Measurements from ENCODE around the gene MAST4.
A peak's percentile ranks its signal among the peaks of the same experiment; 100 is the strongest.

The MAST4 gene

GRCh38 chr5:67059744-67060490 is 463.7 kb downstream of the MAST4 start:
- no peaks in the 10 kb centered on the region for H3K27me3 ChIP-seq (ENCODE audit: control insufficient read depth, insufficient read depth, low read length)
- peak overlapping the region; percentile 62 for H3K27ac ChIP-seq (ENCODE audit: low read depth, low read length)
- H3K9ac ChIP-seq (ENCODE audit: low read depth, low read length) = no peak overlapping the region
- no peak overlapping the region for H3K4me3 ChIP-seq (ENCODE audit: low read depth, low read length)
- no peaks in the 10 kb centered on the region for H3K9me3 ChIP-seq (ENCODE audit: control insufficient read depth, insufficient read depth, low read length)
- H3K36me3 ChIP-seq (ENCODE audit: control insufficient read depth, insufficient read depth, low read length) = no peaks in the 10 kb centered on the region
- H3K4me1 ChIP-seq (ENCODE audit: control insufficient read depth, insufficient read depth, low read length) = peaks cover 21% of the 10 kb centered on the region

GRCh38 chr5:67061511-67061910 is 465.3 kb downstream of the MAST4 start:
- Histone ChIP-seq H3K27ac (ENCODE audit: low read depth, low read length) (no peak overlapping the region), H3K4me3 (ENCODE audit: low read depth, low read length) (no peak overlapping the region)

GRCh38 chr5:67063055-67063454 is 466.9 kb downstream of the MAST4 start:
- no peak overlapping the region for H3K4me3 ChIP-seq (ENCODE audit: low read depth, low read length)
- no peak overlapping the region for H3K9ac ChIP-seq (ENCODE audit: low read depth, low read length)
- no peaks in the 10 kb centered on the region for H3K27me3 ChIP-seq (ENCODE audit: control insufficient read depth, insufficient read depth, low read length)
- H3K36me3 ChIP-seq (ENCODE audit: control insufficient read depth, insufficient read depth, low read length) = no peaks in the 10 kb centered on the region
- peaks cover 24% of the 10 kb centered on the region for H3K4me1 ChIP-seq (ENCODE audit: control insufficient read depth, insufficient read depth, low read length)
- H3K27ac ChIP-seq (ENCODE audit: low read depth, low read length) = no peak overlapping the region
- H3K9me3 ChIP-seq (ENCODE audit: control insufficient read depth, insufficient read depth, low read length) = no peaks in the 10 kb centered on the region

More at GRCh38 chr5:67061511-67061910, 465.3 kb downstream of the MAST4 start:
- no peaks in the 10 kb centered on the region for H3K27me3 ChIP-seq (ENCODE audit: control insufficient read depth, insufficient read depth, low read length)
- no peak overlapping the region for H3K9ac ChIP-seq (ENCODE audit: low read depth, low read length)
- H3K9me3 ChIP-seq (ENCODE audit: control insufficient read depth, insufficient read depth, low read length) = no peaks in the 10 kb centered on the region
- H3K36me3 ChIP-seq (ENCODE audit: control insufficient read depth, insufficient read depth, low read length) = no peaks in the 10 kb centered on the region
- peaks cover 24% of the 10 kb centered on the region for H3K4me1 ChIP-seq (ENCODE audit: control insufficient read depth, insufficient read depth, low read length)

- Histone ChIP-seq H3K4me3 (ENCODE audit: low read depth, low read length) (no peak overlapping the region), H3K9ac (ENCODE audit: low read depth, low read length) (no peak overlapping the region), H3K4me1 (ENCODE audit: control insufficient read depth, insufficient read depth, low read length) (peaks cover 22% of the 10 kb centered on the region), H3K9me3 (ENCODE audit: control insufficient read depth, insufficient read depth, low read length) (no peaks in the 10 kb centered on the region), H3K36me3 (ENCODE audit: control insufficient read depth, insufficient read depth, low read length) (no peaks in the 10 kb centered on the region), H3K27me3 (ENCODE audit: control insufficient read depth, insufficient read depth, low read length) (no peaks in the 10 kb centered on the region), H3K27ac (ENCODE audit: low read depth, low read length) (no peak overlapping the region)
Measured at GRCh38 chr5:67063791-67064190, 467.6 kb downstream of the MAST4 start.

GRCh38 chr5:67065237-67065636 is 469.0 kb downstream of the MAST4 start:
- Histone ChIP-seq H3K4me1 (ENCODE audit: control insufficient read depth, insufficient read depth, low read length) (peaks cover 17% of the 10 kb centered on the region), H3K27me3 (ENCODE audit: control insufficient read depth, insufficient read depth, low read length) (no peaks in the 10 kb centered on the region), H3K4me3 (ENCODE audit: low read depth, low read length) (no peak overlapping the region), H3K9ac (ENCODE audit: low read depth, low read length) (no peak overlapping the region), H3K36me3 (ENCODE audit: control insufficient read depth, insufficient read depth, low read length) (no peaks in the 10 kb centered on the region), H3K9me3 (ENCODE audit: control insufficient read depth, insufficient read depth, low read length) (no peaks in the 10 kb centered on the region), H3K27ac (ENCODE audit: low read depth, low read length) (no peak overlapping the region)

GRCh38 chr5:67065696-67066095 is 469.5 kb downstream of the MAST4 start:
- Histone ChIP-seq H3K36me3 (ENCODE audit: control insufficient read depth, insufficient read depth, low read length) (no peaks in the 10 kb centered on the region), H3K27ac (ENCODE audit: low read depth, low read length) (no peak overlapping the region), H3K4me1 (ENCODE audit: control insufficient read depth, insufficient read depth, low read length) (peaks cover 16% of the 10 kb centered on the region), H3K9ac (ENCODE audit: low read depth, low read length) (no peak overlapping the region), H3K4me3 (ENCODE audit: low read depth, low read length) (no peak overlapping the region), H3K9me3 (ENCODE audit: control insufficient read depth, insufficient read depth, low read length) (no peaks in the 10 kb centered on the region), H3K27me3 (ENCODE audit: control insufficient read depth, insufficient read depth, low read length) (no peaks in the 10 kb centered on the region)

GRCh38 chr5:67066815-67067214 is 470.6 kb downstream of the MAST4 start:
- no peak overlapping the region for H3K27ac ChIP-seq (ENCODE audit: low read depth, low read length)
- H3K4me1 ChIP-seq (ENCODE audit: control insufficient read depth, insufficient read depth, low read length) = peaks cover 16% of the 10 kb centered on the region
- no peak overlapping the region for H3K9ac ChIP-seq (ENCODE audit: low read depth, low read length)
- H3K27me3 ChIP-seq (ENCODE audit: control insufficient read depth, insufficient read depth, low read length) = no peaks in the 10 kb centered on the region
- H3K36me3 ChIP-seq (ENCODE audit: control insufficient read depth, insufficient read depth, low read length) = no peaks in the 10 kb centered on the region
- no peaks in the 10 kb centered on the region for H3K9me3 ChIP-seq (ENCODE audit: control insufficient read depth, insufficient read depth, low read length)
- no peak overlapping the region for H3K4me3 ChIP-seq (ENCODE audit: low read depth, low read length)

GRCh38 chr5:67073045-67073680 is 477.0 kb downstream of the MAST4 start:
- Histone ChIP-seq H3K4me3 (ENCODE audit: low read depth, low read length) (no peak overlapping the region), H3K4me1 (ENCODE audit: control insufficient read depth, insufficient read depth, low read length) (peaks cover 13% of the 10 kb centered on the region), H3K27me3 (ENCODE audit: control insufficient read depth, insufficient read depth, low read length) (no peaks in the 10 kb centered on the region), H3K36me3 (ENCODE audit: control insufficient read depth, insufficient read depth, low read length) (no peaks in the 10 kb centered on the region), H3K9me3 (ENCODE audit: control insufficient read depth, insufficient read depth, low read length) (no peaks in the 10 kb centered on the region), H3K27ac (ENCODE audit: low read depth, low read length) (no peak overlapping the region), H3K9ac (ENCODE audit: low read depth, low read length) (no peak overlapping the region)

- no peaks in the 10 kb centered on the region for H3K4me1 ChIP-seq (ENCODE audit: control insufficient read depth, insufficient read depth, low read length)
- no peaks in the 10 kb centered on the region for H3K27me3 ChIP-seq (ENCODE audit: control insufficient read depth, insufficient read depth, low read length)
- H3K36me3 ChIP-seq (ENCODE audit: control insufficient read depth, insufficient read depth, low read length) = no peaks in the 10 kb centered on the region
Measured at GRCh38 chr5:67077296-67077695, 481.1 kb downstream of the MAST4 start.

GRCh38 chr5:67081261-67081660 is 485.1 kb downstream of the MAST4 start:
- no peak overlapping the region for H3K9ac ChIP-seq (ENCODE audit: low read depth, low read length)
- H3K9me3 ChIP-seq (ENCODE audit: control insufficient read depth, insufficient read depth, low read length) = no peaks in the 10 kb centered on the region
- no peak overlapping the region for H3K4me3 ChIP-seq (ENCODE audit: low read depth, low read length)
- no peaks in the 10 kb centered on the region for H3K36me3 ChIP-seq (ENCODE audit: control insufficient read depth, insufficient read depth, low read length)
- no peaks in the 10 kb centered on the region for H3K4me1 ChIP-seq (ENCODE audit: control insufficient read depth, insufficient read depth, low read length)
- no peaks in the 10 kb centered on the region for H3K27me3 ChIP-seq (ENCODE audit: control insufficient read depth, insufficient read depth, low read length)
- no peak overlapping the region for H3K27ac ChIP-seq (ENCODE audit: low read depth, low read length)

More at GRCh38 chr5:67077296-67077695, 481.1 kb downstream of the MAST4 start:
- no peak overlapping the region for H3K27ac ChIP-seq (ENCODE audit: low read depth, low read length)
- no peak overlapping the region for H3K4me3 ChIP-seq (ENCODE audit: low read depth, low read length)
- H3K9ac ChIP-seq (ENCODE audit: low read depth, low read length) = no peak overlapping the region
- H3K9me3 ChIP-seq (ENCODE audit: control insufficient read depth, insufficient read depth, low read length) = no peaks in the 10 kb centered on the region

GRCh38 chr5:67082941-67083340 is 486.7 kb downstream of the MAST4 start:
- no peaks in the 10 kb centered on the region for H3K36me3 ChIP-seq (ENCODE audit: control insufficient read depth, insufficient read depth, low read length)
- H3K27me3 ChIP-seq (ENCODE audit: control insufficient read depth, insufficient read depth, low read length) = no peaks in the 10 kb centered on the region
- no peaks in the 10 kb centered on the region for H3K4me1 ChIP-seq (ENCODE audit: control insufficient read depth, insufficient read depth, low read length)
- H3K9ac ChIP-seq (ENCODE audit: low read depth, low read length) = no peak overlapping the region
- H3K4me3 ChIP-seq (ENCODE audit: low read depth, low read length) = no peak overlapping the region
- H3K27ac ChIP-seq (ENCODE audit: low read depth, low read length) = no peak overlapping the region
- H3K9me3 ChIP-seq (ENCODE audit: control insufficient read depth, insufficient read depth, low read length) = no peaks in the 10 kb centered on the region
